Measurements from ENCODE around the gene ABCA2.

- no peak for TF ChIP-seq POLR2AphosphoS5 (IDR thresholded peaks at IDR 0.05; ENCODE audit: low read depth, low read length)
- TF ChIP-seq, protein P1, sequence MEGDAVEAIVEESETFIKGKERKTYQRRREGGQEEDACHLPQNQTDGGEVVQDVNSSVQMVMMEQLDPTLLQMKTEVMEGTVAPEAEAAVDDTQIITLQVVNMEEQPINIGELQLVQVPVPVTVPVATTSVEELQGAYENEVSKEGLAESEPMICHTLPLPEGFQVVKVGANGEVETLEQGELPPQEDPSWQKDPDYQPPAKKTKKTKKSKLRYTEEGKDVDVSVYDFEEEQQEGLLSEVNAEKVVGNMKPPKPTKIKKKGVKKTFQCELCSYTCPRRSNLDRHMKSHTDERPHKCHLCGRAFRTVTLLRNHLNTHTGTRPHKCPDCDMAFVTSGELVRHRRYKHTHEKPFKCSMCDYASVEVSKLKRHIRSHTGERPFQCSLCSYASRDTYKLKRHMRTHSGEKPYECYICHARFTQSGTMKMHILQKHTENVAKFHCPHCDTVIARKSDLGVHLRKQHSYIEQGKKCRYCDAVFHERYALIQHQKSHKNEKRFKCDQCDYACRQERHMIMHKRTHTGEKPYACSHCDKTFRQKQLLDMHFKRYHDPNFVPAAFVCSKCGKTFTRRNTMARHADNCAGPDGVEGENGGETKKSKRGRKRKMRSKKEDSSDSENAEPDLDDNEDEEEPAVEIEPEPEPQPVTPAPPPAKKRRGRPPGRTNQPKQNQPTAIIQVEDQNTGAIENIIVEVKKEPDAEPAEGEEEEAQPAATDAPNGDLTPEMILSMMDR (IDR thresholded peaks at IDR 0.05) = no peak
These were observed 7.9 kb upstream of the ABCA2 start for GRCh38 chr9:137035937-137036336.
